ENCODE results near the gene RTN3.

RTN3 gene

GRCh38 chr11:63804259-63804658, 123.0 kb downstream of the RTN3 start:
- no peaks in the 10 kb centered on the region for H3K36me3 ChIP-seq (ENCODE audit: insufficient read depth, low read length)
- no peak overlapping the region for H3K9ac ChIP-seq (ENCODE audit: low read length)
- no peaks in the 10 kb centered on the region for H3K9me3 ChIP-seq (ENCODE audit: low read length)
- H2AFZ ChIP-seq (ENCODE audit: low read length): no peak overlapping the region
- no peaks in the 10 kb centered on the region for H3K79me2 ChIP-seq (ENCODE audit: insufficient read depth, low read length)
- H3K27me3 ChIP-seq (ENCODE audit: insufficient read depth, low read length): 0 out of 2 replicates have a peak, but pooled peaks cover 6% of the 10 kb centered on the region
- H3K4me3 ChIP-seq (ENCODE audit: low read depth, low read length, poor library complexity, severe bottlenecking): no peak overlapping the region
- H3K27ac ChIP-seq (ENCODE audit: low read depth, low read length, poor library complexity, severe bottlenecking): no peak overlapping the region
- H3F3A ChIP-seq (ENCODE audit: insufficient read depth, low read length): no peaks in the 10 kb centered on the region
- peaks cover 5% of the 10 kb centered on the region for H3K4me1 ChIP-seq (ENCODE audit: insufficient read depth, low read length, severe bottlenecking)
- no peak overlapping the region for H3K4me2 ChIP-seq (ENCODE audit: low read length)
- H4K20me1 ChIP-seq (ENCODE audit: insufficient read depth, low read length): no peaks in the 10 kb centered on the region
- TF ChIP-seq EZH2 (IDR thresholded peaks at IDR 0.05; ENCODE audit: borderline replicate concordance, low read length): no peak
- TF ChIP-seq CTCF (IDR thresholded peaks at IDR 0.05; ENCODE audit: low read length): no peak
- H3K9me2 ChIP-seq (ENCODE audit: low read depth, low read length): no peaks in the 10 kb centered on the region

GRCh38 chr11:63805844-63806415, 124.6 kb downstream of the RTN3 start:
- Histone ChIP-seq H3K9me3 (ENCODE audit: low read length) (no peaks in the 10 kb centered on the region), H3K36me3 (ENCODE audit: insufficient read depth, low read length) (no peaks in the 10 kb centered on the region), H3F3A (ENCODE audit: insufficient read depth, low read length) (no peaks in the 10 kb centered on the region), H3K4me2 (ENCODE audit: low read length) (no peak overlapping the region), H3K4me3 (ENCODE audit: low read depth, low read length, poor library complexity, severe bottlenecking) (no peak overlapping the region), H3K79me2 (ENCODE audit: insufficient read depth, low read length) (no peaks in the 10 kb centered on the region), H3K27ac (ENCODE audit: low read depth, low read length, poor library complexity, severe bottlenecking) (no peak overlapping the region), H4K20me1 (ENCODE audit: insufficient read depth, low read length) (no peaks in the 10 kb centered on the region), H3K27me3 (ENCODE audit: insufficient read depth, low read length) (0 out of 2 replicates have a peak, but pooled peaks cover 5% of the 10 kb centered on the region), H3K9me2 (ENCODE audit: low read depth, low read length) (no peaks in the 10 kb centered on the region), H3K9ac (ENCODE audit: low read length) (no peak overlapping the region), H2AFZ (ENCODE audit: low read length) (no peak overlapping the region), H3K4me1 (ENCODE audit: insufficient read depth, low read length, severe bottlenecking) (peaks cover 5% of the 10 kb centered on the region)
- TF ChIP-seq CTCF (IDR thresholded peaks at IDR 0.05; ENCODE audit: low read length) (no peak), EZH2 (IDR thresholded peaks at IDR 0.05; ENCODE audit: borderline replicate concordance, low read length) (no peak)
